Nucleus accumbens (tissue), 56 donors: ENCODE measurements around the gene PLEKHF1.
"Not testable (repeated sequence)": the region's sequence is repeated elsewhere in the genome, so short reads cannot be mapped to it uniquely, and the experiment has no call there.

Source experiments
- DNase-seq, 56 donors: peaks; one replicate each; lab custom pipeline; 2025; lab: John Stamatoyannopoulos, UW

The PLEKHF1 gene

DNA sequence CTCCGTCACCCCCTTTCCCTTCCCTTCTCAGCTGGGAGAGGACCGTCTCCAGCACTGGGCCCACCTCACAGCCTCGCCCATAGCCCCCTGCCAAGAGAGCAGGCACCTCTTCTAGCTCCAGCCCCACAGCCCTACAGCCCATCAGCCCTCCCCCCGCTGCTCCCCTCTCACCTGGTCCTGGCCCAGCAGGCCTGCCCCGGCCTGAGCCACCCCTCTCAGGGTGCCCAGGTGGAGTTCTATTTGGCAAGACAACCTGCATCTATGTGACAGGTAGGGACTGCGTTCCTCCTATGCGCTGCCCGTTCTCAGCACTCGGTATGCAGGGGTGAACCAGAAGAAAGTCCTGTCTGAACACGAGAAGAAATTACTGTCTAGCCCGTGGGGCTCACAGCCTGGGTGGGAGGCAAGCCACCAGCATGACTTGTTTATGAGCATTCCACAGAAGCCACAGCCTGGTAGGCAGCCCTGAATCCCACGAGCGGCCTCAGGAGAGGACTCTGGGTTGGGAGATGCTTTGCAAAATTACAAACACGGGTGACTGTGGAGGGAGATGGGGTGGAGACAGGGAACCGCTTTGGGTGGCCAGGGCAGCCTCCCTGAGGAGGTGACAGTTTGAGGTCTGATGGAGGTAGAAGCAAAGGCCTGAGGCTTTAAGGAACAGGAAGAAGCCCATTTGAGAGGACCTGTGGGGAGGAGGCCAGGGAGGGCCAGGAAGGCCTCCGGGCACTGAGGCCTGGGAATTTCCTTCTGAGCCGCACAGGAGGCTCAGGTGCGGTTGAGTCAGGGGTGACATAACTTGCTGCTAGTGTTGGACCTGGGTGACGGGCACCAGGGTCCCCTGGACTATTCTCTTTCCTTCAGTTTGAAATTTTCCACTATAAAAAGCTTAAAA is 1.2 kb upstream of the PLEKHF1 start:
- no peak for DNase-seq

- DNase-seq: no peak
Measured at GRCh38 chr19:29664753-29665214, 477 bp upstream of the PLEKHF1 start.

DNA sequence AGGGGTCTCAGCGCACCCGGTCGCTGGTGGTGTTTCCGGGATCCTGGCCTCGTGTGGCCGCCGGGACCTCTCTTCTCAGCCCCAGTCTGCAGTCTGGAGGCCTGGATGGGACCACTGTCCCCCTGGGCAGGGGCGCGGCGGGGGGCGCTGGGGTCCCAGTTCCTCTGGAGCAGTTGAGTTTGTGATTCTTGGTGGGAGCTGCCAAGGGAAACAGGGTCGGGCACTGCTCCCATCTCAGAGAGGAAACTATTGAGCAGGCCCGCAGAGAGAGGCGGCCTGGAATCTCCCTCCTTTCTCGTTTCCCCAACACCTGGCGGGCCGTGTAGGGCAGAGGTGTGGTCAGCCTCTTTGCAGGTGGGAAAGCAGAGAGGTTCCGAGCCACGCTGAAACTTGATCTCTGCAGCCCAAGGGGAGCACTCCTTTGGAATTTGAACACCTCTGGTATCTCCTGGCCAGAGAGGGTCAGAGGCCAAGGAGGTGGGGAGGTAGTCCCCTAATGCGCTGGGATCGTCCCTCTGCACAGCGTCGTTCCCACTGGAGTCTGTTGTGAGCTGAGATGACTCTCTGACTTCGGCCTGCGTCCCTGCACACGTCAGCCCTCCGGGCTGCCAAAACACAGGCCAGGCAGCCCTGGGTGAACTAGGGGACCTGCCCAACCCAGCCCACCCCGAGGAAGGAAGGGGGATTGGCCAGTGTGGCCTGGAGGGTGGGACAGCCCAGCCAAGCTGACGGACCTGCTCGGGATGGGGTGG is 741 bp downstream of the PLEKHF1 start:
- DNase-seq: peak in 4 of 56 donors; percentile 26 to 36 (median 31)

DNA sequence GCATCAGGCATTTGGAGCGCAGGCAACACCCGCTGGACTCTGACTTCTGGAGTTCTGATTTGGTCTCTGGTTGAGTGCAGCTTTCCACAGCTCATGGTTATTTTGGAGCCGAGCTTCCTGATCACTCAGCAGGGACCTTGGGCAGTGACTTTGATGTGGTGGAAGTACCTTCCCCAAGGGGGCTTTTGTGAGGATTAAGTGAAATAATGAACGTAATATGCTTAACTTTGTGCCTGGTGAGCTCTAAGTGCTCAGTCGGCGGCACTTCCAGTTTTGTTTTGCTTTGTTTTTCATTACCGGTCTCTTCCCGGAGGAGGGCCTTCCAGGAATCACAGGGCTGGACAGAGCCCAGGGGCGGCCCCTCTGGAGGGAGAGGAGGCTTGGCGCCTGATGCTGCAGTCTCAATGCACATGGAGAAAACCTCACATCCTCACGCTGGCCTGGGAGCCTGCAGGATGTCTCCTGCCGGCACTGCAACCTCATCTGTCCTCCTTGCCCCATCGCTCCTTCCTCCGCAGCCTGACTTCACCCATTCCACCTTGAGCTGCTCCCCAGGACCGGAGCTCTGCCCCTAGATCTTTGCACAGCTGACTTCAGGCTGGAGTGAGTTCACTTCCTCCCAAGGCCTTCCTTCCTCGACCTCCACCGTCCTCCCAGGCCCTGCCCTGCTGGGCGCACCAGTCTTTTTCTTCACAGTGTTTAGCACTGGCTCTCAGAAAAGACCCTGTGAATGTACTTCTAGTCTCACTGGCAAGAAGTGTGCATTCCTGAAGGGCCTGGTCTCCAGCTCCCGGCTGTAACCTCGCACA is 1.5 kb downstream of the PLEKHF1 start:
- peak in 9 of 56 donors; percentile 22 to 52 (median 29) for DNase-seq

- DNase-seq: no peak
Measured at GRCh38 chr19:29667387-29667783, 2.1 kb downstream of the PLEKHF1 start.

DNA sequence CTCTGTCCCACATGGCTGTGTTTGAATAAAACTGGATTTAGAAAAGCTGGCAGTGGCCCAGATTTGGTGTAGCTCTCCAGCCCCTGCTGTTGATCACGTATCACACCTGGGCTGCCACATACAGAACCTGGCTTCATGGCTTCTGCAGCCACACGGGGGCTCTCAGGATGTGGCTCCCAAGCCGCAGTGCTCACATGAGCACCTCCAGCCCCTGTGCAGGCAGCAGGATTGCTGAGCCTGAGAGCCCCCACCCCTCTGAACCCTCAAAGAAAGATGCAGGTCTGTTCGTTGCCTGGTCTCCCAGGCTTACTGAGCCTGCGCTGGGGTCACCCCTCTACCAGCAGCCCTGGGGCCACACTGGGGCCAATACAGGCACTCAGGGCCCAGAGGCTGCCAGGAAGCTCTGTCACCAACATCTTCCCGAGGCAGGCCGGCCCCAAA is 2.7 kb downstream of the PLEKHF1 start:
- DNase-seq: no peak

- DNase-seq: no peak
Measured at GRCh38 chr19:29668746-29669609, 3.7 kb downstream of the PLEKHF1 start.

DNA sequence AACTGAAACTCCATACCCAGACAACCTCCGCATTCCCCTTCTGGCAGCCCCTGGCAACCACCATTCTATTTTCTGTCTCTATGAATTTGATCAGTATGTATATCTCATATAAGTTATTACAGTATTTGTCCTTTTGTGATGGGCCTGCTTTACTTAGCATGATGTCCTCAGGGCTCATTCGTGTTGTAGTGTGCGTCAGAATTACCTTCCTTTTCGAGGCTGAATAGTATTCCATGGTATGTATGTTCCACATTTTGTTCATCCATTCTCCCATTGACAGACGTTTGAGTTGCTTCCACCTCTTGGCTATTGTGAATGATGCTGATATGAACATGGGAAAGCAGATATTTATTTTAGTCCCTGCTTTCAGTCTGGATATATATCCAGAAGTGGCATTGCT is 5.0 kb downstream of the PLEKHF1 start:
- DNase-seq: no peak

DNA sequence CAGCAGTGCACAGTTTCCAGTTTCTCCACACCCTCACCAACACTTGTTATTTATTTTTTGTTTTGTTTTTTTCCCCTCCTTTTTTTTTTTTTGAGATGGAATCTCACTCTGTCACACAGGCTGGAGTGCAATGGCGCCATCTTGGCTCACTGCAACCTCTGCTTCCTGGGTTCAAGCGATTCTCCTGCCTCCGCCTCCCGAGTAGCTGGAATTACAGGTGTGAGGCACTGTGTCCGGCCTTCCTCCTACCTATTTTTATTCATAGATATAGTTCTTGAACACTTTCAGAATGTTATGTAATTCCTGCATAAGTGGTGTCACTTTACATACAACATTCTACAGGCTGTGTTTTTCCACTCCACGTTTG is 5.7 kb downstream of the PLEKHF1 start:
- DNase-seq: not testable (repeated sequence)

- peak in 3 of 56 donors; percentile 15 to 47 (median 22) for DNase-seq
Measured at GRCh38 chr19:29671393-29672160, 6.3 kb downstream of the PLEKHF1 start.

- no peak for DNase-seq
Measured at GRCh38 chr19:29672319-29672932, 7.2 kb downstream of the PLEKHF1 start.

DNA sequence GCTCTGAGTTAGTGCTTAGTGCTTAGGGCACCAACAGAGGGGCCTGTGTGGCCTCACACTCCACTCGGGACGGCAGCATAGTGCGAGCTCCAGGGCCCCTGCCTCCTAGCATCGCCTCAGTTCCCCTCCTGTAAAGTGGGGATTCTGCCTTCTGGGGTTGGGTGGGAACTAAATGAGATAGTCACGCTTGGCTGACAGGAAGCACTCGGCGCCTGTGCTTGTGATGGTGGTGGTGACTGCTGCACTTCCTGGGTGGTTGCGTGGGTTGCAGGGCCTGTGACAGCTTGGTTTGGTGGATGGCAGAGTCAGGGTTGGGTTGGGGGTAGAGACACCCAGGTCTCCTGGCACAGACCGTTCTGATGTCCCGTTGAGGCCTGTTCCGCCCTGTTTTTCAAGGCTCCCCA is 7.7 kb downstream of the PLEKHF1 start:
- DNase-seq: no peak

- no peak for DNase-seq
Measured at GRCh38 chr19:29673451-29674371, 8.4 kb downstream of the PLEKHF1 start.

DNA sequence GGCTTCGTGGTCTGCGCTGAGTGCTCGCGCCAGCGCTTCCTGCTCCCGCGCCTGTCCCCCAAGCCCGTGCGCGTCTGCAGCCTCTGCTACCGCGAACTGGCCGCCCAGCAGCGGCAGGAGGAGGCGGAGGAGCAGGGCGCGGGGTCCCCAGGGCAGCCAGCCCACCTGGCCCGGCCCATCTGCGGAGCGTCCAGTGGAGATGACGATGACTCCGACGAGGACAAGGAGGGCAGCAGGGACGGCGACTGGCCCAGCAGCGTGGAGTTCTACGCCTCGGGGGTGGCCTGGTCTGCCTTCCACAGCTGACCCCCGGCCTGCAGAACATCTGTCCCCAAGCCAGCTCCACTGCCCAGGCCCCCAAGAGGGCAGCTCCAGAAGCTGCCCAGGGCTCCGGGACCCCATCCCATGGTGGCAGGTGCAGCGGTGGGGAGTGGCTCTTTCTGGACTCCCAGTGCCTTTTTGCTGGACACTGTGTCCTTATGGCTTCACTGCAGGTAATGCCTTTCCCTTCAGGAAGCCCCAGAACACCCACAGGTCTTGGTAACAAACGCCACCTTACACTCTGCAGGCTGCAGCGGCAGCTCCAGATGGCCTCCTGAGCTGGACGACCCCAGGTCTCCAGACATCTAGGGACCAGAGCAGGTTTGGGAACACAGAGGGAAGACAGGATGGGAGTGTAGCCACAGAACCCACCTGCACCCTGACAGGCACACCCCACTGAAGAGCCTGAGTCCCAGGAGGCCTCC is 9.3 kb downstream of the PLEKHF1 start:
- no peak for DNase-seq

GRCh38 chr19:29675120-29675649 is 9.9 kb downstream of the PLEKHF1 start:
- no peak for DNase-seq

DNA sequence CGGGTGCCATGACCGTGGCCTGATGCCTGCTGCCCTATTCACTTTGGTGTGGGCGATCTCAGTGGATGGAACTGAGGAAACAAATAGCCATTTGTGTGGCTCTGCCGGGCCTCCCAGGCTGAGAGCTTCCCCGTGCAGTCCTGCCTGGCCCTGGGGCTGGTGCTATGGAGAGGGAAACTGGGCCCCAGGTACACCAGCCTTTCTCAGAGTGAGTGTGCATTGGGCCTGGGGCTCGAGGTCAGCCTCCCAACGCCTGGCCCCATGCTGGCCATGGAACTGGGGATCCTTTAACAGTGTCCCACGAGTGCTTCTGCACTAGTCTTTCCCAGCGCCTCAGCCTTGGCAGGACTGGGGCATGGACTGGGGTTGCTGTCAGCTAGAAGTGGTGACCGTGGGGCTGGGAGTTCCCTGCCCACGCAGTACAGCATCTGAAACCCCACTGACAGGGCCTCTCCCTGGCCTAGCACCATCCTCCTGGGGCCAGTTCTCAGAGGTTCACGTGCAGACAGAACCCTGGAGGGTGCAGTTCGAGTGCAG is 10.5 kb downstream of the PLEKHF1 start:
- DNase-seq: peak in 45 of 56 donors; percentile 20 to 79 (median 58)
